H1 (cell line): ENCODE results near the gene MAP7. TPM values are rescaled to one million over a fixed set of nuclear protein-coding genes. Genes with fewer than 3 reads are reported as not detected.

Experiments
- CTCF ChIA-PET: fragments of 300-600 bp; sonication (Branson Sonifier 250); formaldehyde crosslinking; loops from one replicate; lab custom pipeline; 2021; ENCODE audit not compliant: partially characterized antibody; lab: Charles Lee
- POLR2A ChIA-PET: fragments of 300-600 bp; sonication (Branson Sonifier 250); formaldehyde crosslinking; loops from one replicate; lab custom pipeline; 2021; ENCODE audit warnings: inconsistent platforms; ENCODE audit not compliant: partially characterized antibody; lab: Charles Lee
- DNase-seq, 2 experiments: peaks; one replicate each; pipeline versions ENCODE4 v3.0.0 to v3.0.0-alpha.2; 2010 to 2022; ENCODE audit warnings: low spot score in 2 of 2, low read depth in 1 of 2, mixed read lengths in 1 of 2
- FAIRE-seq: peaks from 2 replicates; lab custom pipeline; 2011; peaks lifted over from hg19 to GRCh38; lab: Jason Lieb, UNC
- H2AFZ ChIP-seq: 2 replicates; pipeline ENCODE4 v1.8.1; 2012; ENCODE audit warnings: low read length, inconsistent platforms
- H2AK5ac ChIP-seq: 2 replicates; pipeline ENCODE4 v1.6.1; 2013; ENCODE audit warnings: low read depth, low read length
- H2BK120ac ChIP-seq: replicated peaks from 2 replicates; pipeline ENCODE3; 2013; ENCODE audit warnings: low read depth, low read length, inconsistent platforms
- H2BK12ac ChIP-seq: 2 replicates; pipeline ENCODE4 v1.6.1; 2013; ENCODE audit warnings: low read depth, low read length
- H2BK15ac ChIP-seq: 2 replicates; pipeline ENCODE4 v1.6.1; 2013; ENCODE audit warnings: low read length
- H2BK20ac ChIP-seq: 2 replicates; pipeline ENCODE4 v1.6.1; 2013; ENCODE audit warnings: low read length
- H2BK5ac ChIP-seq: 2 replicates; pipeline ENCODE4 v1.6.1; 2013; ENCODE audit warnings: low read depth, low read length
- H3K14ac ChIP-seq: 2 replicates; pipeline ENCODE4 v1.6.1; 2013; ENCODE audit warnings: inconsistent platforms; ENCODE audit not compliant: insufficient read length
- H3K18ac ChIP-seq: 2 replicates; pipeline ENCODE4 v1.6.1; 2013; ENCODE audit warnings: low read length; ENCODE audit errors: extremely low read depth
- H3K23ac ChIP-seq: 2 replicates; pipeline ENCODE4 v1.6.1; 2013; ENCODE audit warnings: inconsistent platforms; ENCODE audit not compliant: insufficient read length
- H3K23me2 ChIP-seq: 2 replicates; pipeline ENCODE4 v1.6.1; 2013; ENCODE audit warnings: low read depth, low read length
- H3K27ac ChIP-seq: 2 replicates; pipeline ENCODE4 v1.6.1; 2011; ENCODE audit warnings: low read depth, low read length, inconsistent platforms
- H3K27me3 ChIP-seq, 4 experiments: replicated peaks in 1 of 4; 1 replicate in 1 of 4; 2 replicates in 3 of 4; pipeline versions ENCODE4 v1.6.1 to v1.8.1; 2011 to 2013; ENCODE audit warnings: low read length in 3 of 4, mild to moderate bottlenecking in 3 of 4, inconsistent platforms in 2 of 4, mixed read lengths in 2 of 4, moderate library complexity in 1 of 4; ENCODE audit not compliant: control insufficient read depth in 3 of 4, insufficient read depth in 3 of 4; ENCODE audit errors: extremely low read depth in 1 of 4
- H3K36me3 ChIP-seq, 4 experiments: 2 replicates each; pipeline versions ENCODE4 v1.6.1 to v1.8.1; 2011 to 2013; ENCODE audit warnings: mild to moderate bottlenecking in 4 of 4, low read length in 3 of 4, moderate library complexity in 2 of 4, control low read depth in 1 of 4, inconsistent platforms in 1 of 4; ENCODE audit not compliant: insufficient read depth in 4 of 4, control insufficient read depth in 2 of 4
- H3K4ac ChIP-seq: replicated peaks from 2 replicates; pipeline ENCODE3; 2013; ENCODE audit warnings: low read length, low read depth, mixed read lengths, inconsistent platforms; ENCODE audit not compliant: insufficient read length
- H3K4me1 ChIP-seq, 4 experiments: replicated peaks in 1 of 4; 1 replicate in 1 of 4; 2 replicates in 3 of 4; pipeline versions ENCODE4 v1.6.1 to v1.8.1; 2011 to 2013; ENCODE audit warnings: low read length in 3 of 4, inconsistent platforms in 2 of 4, mixed read lengths in 1 of 4; ENCODE audit not compliant: insufficient read depth in 4 of 4, control insufficient read depth in 3 of 4
- H3K4me2 ChIP-seq, 2 experiments: 2 replicates each; pipeline versions ENCODE4 v1.6.1 to v1.8.1; 2011 to 2013; ENCODE audit warnings: low read depth in 2 of 2, low read length in 2 of 2, control low read depth in 1 of 2, inconsistent platforms in 1 of 2, mild to moderate bottlenecking in 1 of 2; ENCODE audit not compliant: insufficient read depth in 1 of 2
- H3K4me3 ChIP-seq, 4 experiments: fragments of 200-600, 300-600 bp in 1 of 4; sonication (generic), shearing (Covaris generic), sonication (Bioruptor Twin) in 1 of 4; 2 replicates each; pipeline versions ENCODE4 v1.5.1 to v1.8.1; 2011 to 2016; ENCODE audit warnings: low read length in 4 of 4, low read depth in 3 of 4, control low read depth in 2 of 4, inconsistent platforms in 2 of 4, mild to moderate bottlenecking in 2 of 4, mixed read lengths in 1 of 4, moderate library complexity in 1 of 4; ENCODE audit not compliant: insufficient read depth in 2 of 4; ENCODE audit errors: extremely low read depth in 1 of 4
- H3K56ac ChIP-seq: replicated peaks from 2 replicates; pipeline ENCODE3; 2013; ENCODE audit warnings: low read depth, mild to moderate bottlenecking, mixed read lengths, low read length, inconsistent platforms; ENCODE audit not compliant: insufficient read length
- H3K79me1 ChIP-seq: 2 replicates; pipeline ENCODE4 v1.6.1; 2013; ENCODE audit warnings: low read depth, low read length, control low read depth
- H3K79me2 ChIP-seq, 2 experiments: 2 replicates each; pipeline versions ENCODE4 v1.6.1 to v1.8.1; 2012 to 2013; ENCODE audit warnings: low read length in 2 of 2, mild to moderate bottlenecking in 2 of 2, inconsistent platforms in 1 of 2; ENCODE audit not compliant: insufficient read depth in 2 of 2, control insufficient read depth in 1 of 2
- H3K9ac ChIP-seq, 4 experiments: replicated peaks in 1 of 4; 1 replicate in 1 of 4; 2 replicates in 3 of 4; pipeline versions ENCODE4 v1.6.1 to v1.8.1; 2011 to 2013; ENCODE audit warnings: low read depth in 3 of 4, low read length in 3 of 4, control low read depth in 2 of 4, mild to moderate bottlenecking in 2 of 4, moderate library complexity in 2 of 4, inconsistent platforms in 1 of 4; ENCODE audit errors: extremely low read depth in 1 of 4
- H3K9me3 ChIP-seq, 2 experiments: 2 replicates each; pipeline versions ENCODE4 v1.6.1 to v1.8.1; 2012 to 2013; ENCODE audit warnings: mild to moderate bottlenecking in 2 of 2, moderate library complexity in 2 of 2, control low read depth in 1 of 2, inconsistent platforms in 1 of 2, low read depth in 1 of 2, low read length in 1 of 2, mixed read lengths in 1 of 2; ENCODE audit not compliant: insufficient read depth in 2 of 2
- H4K20me1 ChIP-seq, 2 experiments: replicated peaks in 1 of 2; 2 replicates each; pipeline versions ENCODE3 to v1.8.1; 2011 to 2013; ENCODE audit warnings: inconsistent platforms in 2 of 2, low read length in 2 of 2, mild to moderate bottlenecking in 1 of 2; ENCODE audit not compliant: insufficient read depth in 2 of 2, control insufficient read depth in 1 of 2
- H4K5ac ChIP-seq: 2 replicates; pipeline ENCODE4 v1.6.1; 2013; ENCODE audit warnings: low read length, low read depth, mixed read lengths, inconsistent platforms; ENCODE audit not compliant: insufficient read length
- H4K8ac ChIP-seq: 2 replicates; pipeline ENCODE4 v1.8.0; 2013; ENCODE audit warnings: mild to moderate bottlenecking, moderate library complexity, low read length, inconsistent platforms; ENCODE audit not compliant: insufficient read depth; ENCODE audit errors: extremely low read depth
- H4K91ac ChIP-seq: replicated peaks from 2 replicates; pipeline ENCODE3; 2013; ENCODE audit warnings: low read length, mixed read lengths, inconsistent platforms; ENCODE audit not compliant: insufficient read length
- CBX5 ChIP-seq: fragments of 300-800, 300-1000 bp; sonication (generic); IDR thresholded peaks from 2 replicates; pipeline ENCODE4 v1.7.1; 2016; ENCODE audit warnings: antibody characterized with exemption, low read length, low read depth
- E2F6 ChIP-seq: IDR thresholded peaks from 2 replicates; pipeline ENCODE4 v1.6.1; 2012; ENCODE audit warnings: inconsistent platforms
- EZH2 ChIP-seq: fragments of 200-600 bp; sonication (generic); IDR thresholded peaks from 2 replicates; pipeline ENCODE4 v1.7.1; 2012; ENCODE audit warnings: low read depth, mild to moderate bottlenecking, moderate library complexity, low read length, inconsistent platforms; ENCODE audit not compliant: severe bottlenecking
- FOSL1 ChIP-seq: IDR thresholded peaks from 2 replicates; pipeline ENCODE4 v1.6.1; 2011; ENCODE audit warnings: mild to moderate bottlenecking, low read depth, low read length, moderate library complexity; ENCODE audit not compliant: insufficient read depth
- HDAC2 ChIP-seq, 2 experiments: fragments of 300-600 bp in 1 of 2; sonication (generic) in 1 of 2; IDR thresholded peaks; 2 replicates each; pipeline ENCODE4 v1.6.1; 2011 to 2012; ENCODE audit warnings: low read depth in 2 of 2, low read length in 2 of 2, mild to moderate bottlenecking in 2 of 2, moderate library complexity in 2 of 2, borderline replicate concordance in 1 of 2, inconsistent platforms in 1 of 2
- JUN ChIP-seq: IDR thresholded peaks from 2 replicates; pipeline ENCODE4 v1.6.1; 2011; ENCODE audit warnings: low read depth, mild to moderate bottlenecking, improper control_type of control experiment, low read length
- JUND ChIP-seq: IDR thresholded peaks from 2 replicates; pipeline ENCODE4 v1.6.1; 2011; ENCODE audit warnings: mild to moderate bottlenecking, improper control_type of control experiment, low read length
- KDM4A ChIP-seq: IDR thresholded peaks from one replicate; pipeline ENCODE4 v1.7.1; 2012; ENCODE audit warnings: low read depth, mild to moderate bottlenecking, moderate library complexity, low read length, inconsistent platforms; ENCODE audit not compliant: severe bottlenecking
- KDM5A ChIP-seq: fragments of 200-600 bp; IDR thresholded peaks from 2 replicates; pipeline ENCODE4 v1.7.1; 2012; ENCODE audit warnings: mild to moderate bottlenecking, low read length, inconsistent platforms, mixed read lengths
- RAD21 ChIP-seq, 2 experiments: IDR thresholded peaks in 1 of 2; conservative IDR thresholded peaks in 1 of 2; 2 replicates each; pipeline ENCODE4 v1.6.1; 2011; ENCODE audit warnings: low read depth in 2 of 2, low read length in 2 of 2, improper control_type of control experiment in 1 of 2, inconsistent platforms in 1 of 2, mild to moderate bottlenecking in 1 of 2, moderate library complexity in 1 of 2
- SP4 ChIP-seq: IDR thresholded peaks from 2 replicates; pipeline ENCODE4 v1.6.1; 2012; ENCODE audit warnings: low read length, inconsistent platforms
- TCF12 ChIP-seq: IDR thresholded peaks from 2 replicates; pipeline ENCODE4 v1.6.1; 2011; ENCODE audit warnings: low read depth, mild to moderate bottlenecking, low read length
- WGBS, 2 experiments: shearing (Covaris generic) in 1 of 2; methylation state at CpG; one replicate each; pipeline versions ENCODE4 v1.1.6 to v1.1.7; 2013 to 2015; ENCODE audit warnings: low lambda C conversion rate in 2 of 2, mixed read lengths in 2 of 2, inconsistent platforms in 1 of 2, low coverage in 1 of 2, missing lambda C conversion rate in 1 of 2; ENCODE audit not compliant: insufficient replicate concordance in 2 of 2, insufficient coverage in 1 of 2, insufficient read length in 1 of 2; ENCODE audit errors: extremely low coverage in 1 of 2, missing lambda C conversion rate in 1 of 2; 5-methylcytosine and 5-hydroxymethylcytosine counted together
- polyA plus RNA-seq, 7 experiments: library from polyadenylated mRNA; depleted of rRNA in 3 of 7; stranded (reverse) in 5 of 7; unstranded in 2 of 7; fragments of >200 nt in 5 of 7; fragments of 200-250 nt in 2 of 7; gene quantifications; 1 replicate in 5 of 7; 2 replicates in 1 of 7; 4 replicates in 1 of 7; pipeline versions ENCODE4 v1.2.1 to v1.2.3, GENCODE V29; 2011 to 2013; ENCODE audit warnings: missing spikeins in 2 of 7, mixed read lengths in 2 of 7
- total RNA-seq: library from RNA; stranded (reverse); fragmentation: NEBNext Ultra II Directional; extraction: Animal tissue kit (Norgen Biotek cat#: 25700); gene quantifications from 2 replicates; pipeline ENCODE4 v1.2.1, GENCODE V29; 2021

The MAP7 gene
- total and polyA plus RNA-seq, 2 of the 8 experiments (the other 6 are each of a cell fraction or from before 2014, with no cell fraction given) = 13.5 to 66.9 TPM

GRCh38 chr6:136526937-136527336 lies 23.3 kb downstream of the MAP7 start:
- Histone ChIP-seq H4K91ac (no peak overlapping the region), H3K4me2 (peak overlapping the region; percentile 37 to 43), H3K14ac (no peak overlapping the region), H2AFZ (no peak overlapping the region), H3K4ac (no peak overlapping the region), H3K9me3 (no peaks in the 10 kb centered on the region), H2BK120ac (no peak overlapping the region), H2BK12ac (peak overlapping the region; percentile 69; the same call in 1 of the 2 replicates), H2BK5ac (0 out of 2 replicates have a peak overlapping the region, but pooled peaks have one; percentile 22), H3K79me1 (peaks cover 15% of the 10 kb centered on the region), H2BK15ac (no peak overlapping the region), H4K8ac (no peak overlapping the region), H4K5ac (no peak overlapping the region), H3K23ac (no peak overlapping the region), H3K4me3 (peak overlapping the region in 1 of 4 experiments; percentile 11; a peak in 1 of 8 replicates), H3K23me2 (peaks cover 1% of the 10 kb centered on the region; the same call in 1 of the 2 replicates), H2BK20ac (no peak overlapping the region), H2AK5ac (0 out of 2 replicates have a peak overlapping the region, but pooled peaks have one; percentile 26), H3K36me3 (no peaks in the 10 kb centered on the region), H3K18ac (peak overlapping the region; percentile 72; the same call in 1 of the 2 replicates), H4K20me1 (peaks cover 0 to 10% of the 10 kb centered on the region in 2 experiments), H3K27ac (no peak overlapping the region), H3K9ac (no peak overlapping the region), H3K4me1 (peaks cover 15 to 31% (median 27%) of the 10 kb centered on the region in 4 experiments), H3K79me2 (peaks cover 3 to 91% of the 10 kb centered on the region in 2 experiments; a peak in 3 of 4 replicates), H3K56ac (no peak overlapping the region), H3K27me3 (no peaks in the 10 kb centered on the region)
- POLR2A ChIA-PET = interaction anchor here (1.0 to 1.7 kb wide), 4 partner anchors 18 to 237 kb away, joined by 3 to 5 read pairs (median 4); partner anchors contain the start of gene BCLAF1
- no peak for FAIRE-seq
- CTCF ChIA-PET = interaction anchor here (0.8 to 4.6 kb wide), 13 partner anchors 12 to 188 kb away, joined by 3 to 22 read pairs (median 4); partner anchors contain the start of gene MAP7
- 43% methylated on average over 4 of the region's 4 CpGs; no CpG with 5 or more reads in 1 of the 2 experiments for WGBS, 2 experiments
- DNase-seq = no peak
- TF ChIP-seq E2F6 (no peak), TCF12 (no peak), FOSL1 (no peak), SP4 (no peak), EZH2 (no peak), CBX5 (no peak), HDAC2 (IDR thresholded peaks at IDR 0.05; ENCODE audit: borderline replicate concordance in 1 of 2, low read depth in 2 of 2, low read length in 2 of 2) (no peak), RAD21 (IDR thresholded peaks at IDR 0.05 in 1 of 2, conservative IDR thresholded peaks at IDR 0.05 in 1 of 2; ENCODE audit: low read depth in 2 of 2, low read length in 2 of 2) (no peak), JUN (no peak), KDM4A (no peak), JUND (no peak), KDM5A (no peak)
